Mammary epithelial cell (primary cell): Measurements from ENCODE around the gene ARRDC2.

Experiments
- CTCF ChIP-seq, 2 donors: IDR thresholded peaks in 1 of 2; conservative IDR thresholded peaks in 1 of 2; 2 replicates each; pipeline ENCODE4 v1.5.1; 2011 to 2012; ENCODE audit warnings: inconsistent platforms in 2 of 2, low read length in 2 of 2, mild to moderate bottlenecking in 2 of 2, control low read depth in 1 of 2, low read depth in 1 of 2; ENCODE audit not compliant: insufficient read depth in 1 of 2; ENCODE audit errors: extremely low read depth in 1 of 2
- EZH2 ChIP-seq: IDR thresholded peaks from 2 replicates; pipeline ENCODE4 v1.6.1; 2012; ENCODE audit warnings: low read length, inconsistent platforms, borderline replicate concordance

GRCh38 chr19:17965370-17966128 is 42.4 kb upstream of the ARRDC2 start:
- TF ChIP-seq CTCF (conservative IDR thresholded peaks at IDR 0.05 in 1 of 2, IDR thresholded peaks at IDR 0.05 in 1 of 2; ENCODE audit: extremely low read depth in 1 of 2, insufficient read depth in 1 of 2, low read depth in 1 of 2, low read length in 2 of 2), result no peak
- no peak for TF ChIP-seq EZH2
